Measurements from ENCODE around the gene DENND4A.
"Not testable (repeated sequence)": the region's sequence is repeated elsewhere in the genome, so short reads cannot be mapped to it uniquely, and the experiment has no call there.

The DENND4A gene

DNA sequence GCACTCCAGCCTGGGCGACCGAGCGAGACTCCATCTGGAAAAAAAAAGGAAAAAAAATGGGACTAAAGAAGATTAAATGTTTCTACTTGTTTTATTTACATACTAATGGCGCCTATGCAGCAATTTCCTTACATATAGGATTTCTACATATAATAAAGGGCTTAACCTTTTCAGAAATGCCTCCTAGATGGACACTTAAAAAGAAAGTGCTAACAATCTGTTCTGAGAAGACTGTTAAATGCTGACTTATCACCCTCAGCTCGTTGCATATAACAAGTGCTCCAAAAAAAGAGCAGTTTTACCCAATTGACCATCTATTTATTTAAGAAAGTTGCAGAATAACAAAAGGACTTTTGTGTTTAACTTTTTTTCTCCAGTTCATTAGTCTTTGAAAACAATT, 32.7 kb downstream of the DENND4A start:
- Histone ChIP-seq H3K9ac (ENCODE audit: low read length) (no peak overlapping the region), H3K4me3 (ENCODE audit: low read length) (no peak overlapping the region), H3K36me3 (ENCODE audit: control insufficient read depth, insufficient read depth, low read length) (no peaks in the 10 kb centered on the region), H3K27me3 (ENCODE audit: control insufficient read depth, insufficient read depth, low read length) (no peaks in the 10 kb centered on the region), H3K27ac (ENCODE audit: low read depth, low read length) (no peak overlapping the region), H3K4me1 (ENCODE audit: control insufficient read depth, insufficient read depth, low read length) (no peaks in the 10 kb centered on the region)

DNA sequence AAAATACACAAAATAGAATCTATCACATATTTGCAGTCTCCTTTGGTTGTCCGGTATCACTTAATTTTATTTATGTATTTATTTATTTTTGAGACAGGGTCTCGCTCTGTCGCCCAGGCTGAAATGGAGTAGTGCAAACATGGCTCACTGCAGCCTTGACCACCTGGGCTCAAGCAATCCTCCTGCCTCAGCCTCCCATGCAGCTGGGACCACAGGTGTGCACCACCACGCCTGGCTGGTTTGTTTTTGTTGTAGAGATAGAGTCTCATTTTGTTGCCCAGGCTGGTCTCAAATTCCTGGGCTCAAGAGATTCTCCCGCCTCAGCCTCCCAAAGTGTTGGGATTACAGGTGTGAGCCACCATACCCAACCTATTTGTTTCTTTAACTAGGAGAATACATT, 33.9 kb downstream of the DENND4A start:
- Histone ChIP-seq H3K27ac (ENCODE audit: low read depth, low read length) (no peak overlapping the region), H3K9ac (ENCODE audit: low read length) (no peak overlapping the region), H3K27me3 (ENCODE audit: control insufficient read depth, insufficient read depth, low read length) (no peaks in the 10 kb centered on the region)

GRCh38 chr15:65757256-65757655, 34.8 kb downstream of the DENND4A start:
- H3K9ac ChIP-seq (ENCODE audit: low read length): no peak overlapping the region
- H3K4me3 ChIP-seq (ENCODE audit: low read length): no peak overlapping the region
- H3K27ac ChIP-seq (ENCODE audit: low read depth, low read length): no peak overlapping the region
- no peaks in the 10 kb centered on the region for H3K27me3 ChIP-seq (ENCODE audit: control insufficient read depth, insufficient read depth, low read length)
- no peaks in the 10 kb centered on the region for H3K36me3 ChIP-seq (ENCODE audit: control insufficient read depth, insufficient read depth, low read length)
- H3K4me1 ChIP-seq (ENCODE audit: control insufficient read depth, insufficient read depth, low read length): no peaks in the 10 kb centered on the region

More for the DNA sequence above, 33.9 kb downstream of the DENND4A start:
- H3K36me3 ChIP-seq (ENCODE audit: control insufficient read depth, insufficient read depth, low read length): no peaks in the 10 kb centered on the region
- no peak overlapping the region for H3K4me3 ChIP-seq (ENCODE audit: low read length)
- no peaks in the 10 kb centered on the region for H3K4me1 ChIP-seq (ENCODE audit: control insufficient read depth, insufficient read depth, low read length)

DNA sequence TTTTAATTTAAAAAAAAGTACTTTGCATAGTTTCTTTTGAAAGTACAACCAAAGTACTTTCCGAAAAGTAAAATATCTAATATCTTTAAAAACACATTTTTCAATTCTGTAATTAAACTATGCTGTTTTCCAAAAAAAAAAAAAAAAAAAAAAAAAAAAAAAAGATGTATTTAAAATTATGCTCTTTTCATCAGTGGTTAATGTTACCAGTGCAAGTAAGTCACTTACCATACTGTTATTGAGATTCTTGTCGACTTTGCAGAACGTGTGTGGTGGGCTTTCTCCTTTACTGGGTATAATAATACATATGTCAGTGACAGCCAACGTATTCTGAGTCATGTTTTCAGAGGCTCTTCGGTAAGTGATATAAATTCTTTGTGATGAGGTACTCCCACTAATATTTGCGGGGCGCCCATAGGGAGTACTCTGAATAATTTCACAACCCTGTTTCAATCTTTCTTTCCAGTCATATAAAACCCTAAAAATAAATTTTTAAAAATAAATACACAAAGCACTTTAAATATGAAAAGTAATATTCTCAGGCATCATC, 39.9 kb downstream of the DENND4A start:
- H3K27ac ChIP-seq (ENCODE audit: low read depth, low read length): no peak overlapping the region
- H3K27me3 ChIP-seq (ENCODE audit: control insufficient read depth, insufficient read depth, low read length): no peaks in the 10 kb centered on the region
- no peak overlapping the region for H3K9ac ChIP-seq (ENCODE audit: low read length)
- H3K4me1 ChIP-seq (ENCODE audit: control insufficient read depth, insufficient read depth, low read length): no peaks in the 10 kb centered on the region
- peaks cover 2% of the 10 kb centered on the region for H3K36me3 ChIP-seq (ENCODE audit: control insufficient read depth, insufficient read depth, low read length)
- H3K4me3 ChIP-seq (ENCODE audit: low read length): no peak overlapping the region

- Histone ChIP-seq H3K36me3 (ENCODE audit: control insufficient read depth, insufficient read depth, low read length) (peaks cover 2% of the 10 kb centered on the region), H3K27me3 (ENCODE audit: control insufficient read depth, insufficient read depth, low read length) (no peaks in the 10 kb centered on the region), H3K4me3 (ENCODE audit: low read length) (no peak overlapping the region), H3K27ac (ENCODE audit: low read depth, low read length) (no peak overlapping the region), H3K4me1 (ENCODE audit: control insufficient read depth, insufficient read depth, low read length) (no peaks in the 10 kb centered on the region), H3K9ac (ENCODE audit: low read length) (no peak overlapping the region)
Measured at GRCh38 chr15:65751431-65751830, 40.7 kb downstream of the DENND4A start.

DNA sequence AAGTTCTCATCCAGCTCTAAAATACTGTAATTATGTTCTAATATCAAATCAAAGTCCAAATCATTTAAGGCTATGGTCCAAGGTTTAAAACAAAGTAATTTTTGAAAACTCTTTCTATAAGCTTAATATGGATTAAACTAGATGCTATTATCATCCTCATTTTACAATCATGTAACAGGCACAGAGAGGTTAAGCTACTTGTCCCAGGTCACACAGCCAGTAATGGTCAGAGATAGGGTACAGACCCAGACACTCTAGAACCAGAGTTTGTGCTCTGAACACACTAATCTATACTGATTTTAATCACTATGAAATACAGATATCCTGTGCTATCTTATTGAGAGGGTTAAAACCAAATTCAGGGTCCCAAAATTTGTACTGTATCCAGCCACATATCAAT, 44.8 kb downstream of the DENND4A start:
- Histone ChIP-seq H3K27me3 (ENCODE audit: control insufficient read depth, insufficient read depth, low read length) (no peaks in the 10 kb centered on the region), H3K36me3 (ENCODE audit: control insufficient read depth, insufficient read depth, low read length) (peaks cover 2% of the 10 kb centered on the region), H3K4me3 (ENCODE audit: low read length) (no peak overlapping the region), H3K9ac (ENCODE audit: low read length) (no peak overlapping the region), H3K27ac (ENCODE audit: low read depth, low read length) (no peak overlapping the region), H3K4me1 (ENCODE audit: control insufficient read depth, insufficient read depth, low read length) (no peaks in the 10 kb centered on the region)

DNA sequence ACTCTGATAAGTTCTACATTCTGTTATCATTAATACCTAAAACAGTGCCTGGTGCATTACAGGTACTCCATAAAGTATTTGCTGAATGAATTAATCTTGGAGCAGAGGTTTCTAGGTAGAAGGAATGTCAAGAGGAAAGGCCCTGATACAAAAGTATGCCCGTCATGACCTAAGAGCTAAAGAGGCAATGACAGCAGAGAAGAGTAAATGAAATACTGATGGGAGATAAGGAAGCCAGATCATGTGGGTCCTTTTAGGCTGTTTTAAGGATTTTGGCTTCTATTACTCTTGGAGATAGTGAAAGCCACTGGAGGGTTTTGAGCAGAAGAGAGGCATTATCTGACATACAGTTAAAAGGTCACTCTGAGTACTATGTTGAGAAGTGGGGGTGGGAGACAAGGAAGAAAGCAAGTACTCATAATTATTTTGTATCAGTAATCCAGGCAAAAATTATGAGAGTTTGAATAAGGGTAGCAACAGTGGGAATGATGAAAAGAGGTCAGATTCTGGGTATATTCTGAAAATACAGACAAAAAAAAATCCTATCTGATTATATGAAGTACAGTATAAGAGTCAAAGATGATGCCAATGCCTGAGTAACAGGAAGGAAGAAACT, 48.3 kb downstream of the DENND4A start:
- Histone ChIP-seq H3K4me3 (ENCODE audit: low read length) (no peak overlapping the region), H3K27ac (ENCODE audit: low read depth, low read length) (no peak overlapping the region), H3K27me3 (ENCODE audit: control insufficient read depth, insufficient read depth, low read length) (no peaks in the 10 kb centered on the region), H3K4me1 (ENCODE audit: control insufficient read depth, insufficient read depth, low read length) (no peaks in the 10 kb centered on the region), H3K9ac (ENCODE audit: low read length) (no peak overlapping the region), H3K36me3 (ENCODE audit: control insufficient read depth, insufficient read depth, low read length) (no peaks in the 10 kb centered on the region)

- no peak overlapping the region for H3K27ac ChIP-seq (ENCODE audit: low read depth, low read length)
- no peaks in the 10 kb centered on the region for H3K4me1 ChIP-seq (ENCODE audit: control insufficient read depth, insufficient read depth, low read length)
- H3K4me3 ChIP-seq (ENCODE audit: low read length): no peak overlapping the region
- H3K36me3 ChIP-seq (ENCODE audit: control insufficient read depth, insufficient read depth, low read length): peaks cover 3% of the 10 kb centered on the region
- H3K9ac ChIP-seq (ENCODE audit: low read length): no peak overlapping the region
- H3K27me3 ChIP-seq (ENCODE audit: control insufficient read depth, insufficient read depth, low read length): no peaks in the 10 kb centered on the region
Measured at GRCh38 chr15:65740148-65740547, 51.9 kb downstream of the DENND4A start.

DNA sequence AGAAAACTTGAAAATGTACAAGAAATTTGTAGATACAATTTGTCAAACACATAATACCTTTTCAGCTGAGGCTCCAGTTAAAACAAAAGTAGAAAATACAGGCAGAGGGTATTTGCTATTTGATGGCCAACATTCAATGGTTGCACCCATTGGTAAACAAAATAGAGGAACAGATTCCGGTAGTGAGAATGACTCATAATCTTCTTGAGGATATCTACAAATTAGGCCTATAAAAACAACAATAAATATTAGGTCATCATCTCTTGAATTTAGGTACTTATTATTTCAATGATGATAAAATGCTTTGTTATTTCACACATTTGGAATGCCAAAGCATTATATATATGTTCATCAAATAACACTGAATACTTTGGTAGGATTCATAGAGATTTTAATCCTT, 53.4 kb downstream of the DENND4A start:
- Histone ChIP-seq H3K9ac (ENCODE audit: low read length) (no peak overlapping the region), H3K4me3 (ENCODE audit: low read length) (no peak overlapping the region), H3K36me3 (ENCODE audit: control insufficient read depth, insufficient read depth, low read length) (peaks cover 3% of the 10 kb centered on the region), H3K27me3 (ENCODE audit: control insufficient read depth, insufficient read depth, low read length) (no peaks in the 10 kb centered on the region), H3K4me1 (ENCODE audit: control insufficient read depth, insufficient read depth, low read length) (no peaks in the 10 kb centered on the region), H3K27ac (ENCODE audit: low read depth, low read length) (no peak overlapping the region)

GRCh38 chr15:65733599-65733998, 58.5 kb downstream of the DENND4A start:
- not testable (repeated sequence) for H3K4me3 ChIP-seq (ENCODE audit: low read length); H3K27me3 ChIP-seq (ENCODE audit: control insufficient read depth, insufficient read depth, low read length); H3K36me3 ChIP-seq (ENCODE audit: control insufficient read depth, insufficient read depth, low read length); H3K27ac ChIP-seq (ENCODE audit: low read depth, low read length); H3K4me1 ChIP-seq (ENCODE audit: control insufficient read depth, insufficient read depth, low read length); H3K9ac ChIP-seq (ENCODE audit: low read length)

DNA sequence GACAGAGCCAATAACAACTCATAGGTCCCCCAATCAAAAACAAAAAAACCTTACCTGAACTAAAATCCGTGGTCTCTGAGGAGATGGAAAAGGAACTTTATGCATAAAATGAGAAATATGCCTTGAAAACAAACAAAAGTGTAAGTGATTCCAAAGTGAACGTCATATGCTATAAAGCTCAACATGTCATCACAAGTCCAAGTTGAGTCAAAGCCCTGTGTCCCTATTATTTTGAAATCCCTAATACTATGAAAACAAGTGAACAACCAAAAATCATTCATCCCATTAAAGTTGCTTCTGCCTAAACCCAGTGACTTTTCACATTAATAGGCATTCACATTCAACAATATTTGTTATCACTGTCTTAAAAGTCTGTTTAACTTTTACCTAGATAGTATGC, 59.4 kb downstream of the DENND4A start:
- no peaks in the 10 kb centered on the region for H3K4me1 ChIP-seq (ENCODE audit: control insufficient read depth, insufficient read depth, low read length)
- H3K36me3 ChIP-seq (ENCODE audit: control insufficient read depth, insufficient read depth, low read length): peaks cover 2% of the 10 kb centered on the region
- no peak overlapping the region for H3K27ac ChIP-seq (ENCODE audit: low read depth, low read length)
- H3K9ac ChIP-seq (ENCODE audit: low read length): no peak overlapping the region
- no peak overlapping the region for H3K4me3 ChIP-seq (ENCODE audit: low read length)
- H3K27me3 ChIP-seq (ENCODE audit: control insufficient read depth, insufficient read depth, low read length): no peaks in the 10 kb centered on the region

- H3K4me1 ChIP-seq (ENCODE audit: control insufficient read depth, insufficient read depth, low read length): no peaks in the 10 kb centered on the region
- no peak overlapping the region for H3K9ac ChIP-seq (ENCODE audit: low read length)
- H3K27me3 ChIP-seq (ENCODE audit: control insufficient read depth, insufficient read depth, low read length): no peaks in the 10 kb centered on the region
- peaks cover 2% of the 10 kb centered on the region for H3K36me3 ChIP-seq (ENCODE audit: control insufficient read depth, insufficient read depth, low read length)
- H3K4me3 ChIP-seq (ENCODE audit: low read length): no peak overlapping the region
- H3K27ac ChIP-seq (ENCODE audit: low read depth, low read length): no peak overlapping the region
Measured at GRCh38 chr15:65731926-65732325, 60.2 kb downstream of the DENND4A start.

DNA sequence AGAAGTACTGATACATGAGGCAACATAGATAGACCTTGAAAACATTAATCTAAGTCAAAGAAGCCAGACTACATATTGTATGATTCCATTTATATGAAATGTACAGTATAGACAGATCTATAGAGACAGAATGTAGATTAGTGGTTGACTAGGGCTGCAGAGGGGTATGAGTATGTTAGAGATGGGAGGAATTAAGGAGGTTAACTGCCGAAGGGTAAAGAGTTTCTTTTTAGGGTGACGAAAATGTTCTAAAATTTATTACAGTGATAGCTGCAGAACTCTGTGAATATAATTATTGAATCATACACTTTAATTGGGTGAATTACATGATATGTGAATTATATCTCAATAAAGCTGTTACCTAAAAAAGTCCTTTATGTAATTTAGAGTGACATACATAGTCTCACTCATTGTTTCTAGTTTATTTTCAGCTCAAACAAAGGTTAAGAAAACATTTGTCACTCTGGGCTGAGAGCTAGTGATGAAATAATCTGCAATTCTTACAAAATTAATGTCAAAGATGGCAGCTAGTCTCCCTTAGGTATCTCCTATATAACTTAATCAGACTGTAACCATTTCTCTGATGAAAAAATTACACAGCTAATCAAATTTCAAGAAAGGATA, 61.4 kb downstream of the DENND4A start:
- peaks cover 2% of the 10 kb centered on the region for H3K36me3 ChIP-seq (ENCODE audit: control insufficient read depth, insufficient read depth, low read length)
- no peak overlapping the region for H3K4me3 ChIP-seq (ENCODE audit: low read length)

More for the DNA sequence above, 61.4 kb downstream of the DENND4A start:
- Histone ChIP-seq H3K9ac (ENCODE audit: low read length) (no peak overlapping the region), H3K27me3 (ENCODE audit: control insufficient read depth, insufficient read depth, low read length) (no peaks in the 10 kb centered on the region), H3K27ac (ENCODE audit: low read depth, low read length) (no peak overlapping the region), H3K4me1 (ENCODE audit: control insufficient read depth, insufficient read depth, low read length) (no peaks in the 10 kb centered on the region)

Measured in rectal smooth muscle tissue (tissue), 1 donor.